GM18870 (cell line): Measurements from ENCODE around the gene RFX8.
"Not testable (repeated sequence)": the region's sequence is repeated elsewhere in the genome, so short reads cannot be mapped to it uniquely, and the experiment has no call there.

Experiments
- ATAC-seq: cut with Tn5 transposase; IDR thresholded peaks from one replicate; pipeline ENCODE4 v1.9.1; 2021; ENCODE audit warnings: moderate library complexity; ENCODE audit not compliant: unreplicated experiment

RFX8 gene

DNA sequence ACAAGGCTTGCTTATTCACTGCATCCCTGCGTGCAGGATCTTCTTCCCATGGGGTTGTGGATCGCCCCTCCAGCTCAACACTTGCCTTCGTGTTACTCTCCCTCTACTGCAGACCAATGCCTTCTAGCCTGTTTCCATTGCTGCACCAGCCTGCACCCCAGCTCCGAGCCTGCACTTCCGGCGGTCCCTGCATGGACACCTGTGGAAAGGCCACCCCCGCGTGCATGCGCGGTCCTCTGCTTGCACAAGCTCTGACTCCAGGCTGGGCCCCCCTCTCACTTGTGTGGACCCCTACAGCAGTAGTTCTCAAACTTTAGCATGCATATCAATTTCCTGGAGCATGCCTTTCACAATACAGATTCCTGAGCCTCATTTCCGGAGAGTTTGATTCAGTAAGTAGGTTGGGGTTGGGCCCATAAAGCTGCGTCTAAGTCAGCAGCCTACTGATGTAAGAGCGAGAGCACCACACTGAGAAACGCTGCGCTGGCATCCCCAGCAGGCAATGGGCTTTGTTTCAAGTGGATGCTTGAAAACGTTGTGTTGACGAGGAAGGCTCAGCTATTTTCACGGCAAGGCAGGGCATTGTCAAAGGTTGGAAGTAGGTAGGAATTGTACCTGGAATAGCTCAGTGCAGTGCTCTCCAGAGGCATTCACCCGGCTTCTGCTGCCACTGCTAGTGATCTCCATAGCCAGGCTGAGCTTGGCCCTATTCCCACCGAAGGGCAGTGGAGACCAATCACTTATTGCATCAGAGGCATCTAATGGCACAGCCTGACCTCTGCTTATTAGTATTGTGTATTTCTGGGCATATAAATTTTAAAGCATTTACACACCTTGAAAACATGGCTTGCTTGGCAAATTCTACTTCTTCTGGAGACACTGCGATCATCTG lies 120.2 kb downstream of the RFX8 start:
- no peak for ATAC-seq

DNA sequence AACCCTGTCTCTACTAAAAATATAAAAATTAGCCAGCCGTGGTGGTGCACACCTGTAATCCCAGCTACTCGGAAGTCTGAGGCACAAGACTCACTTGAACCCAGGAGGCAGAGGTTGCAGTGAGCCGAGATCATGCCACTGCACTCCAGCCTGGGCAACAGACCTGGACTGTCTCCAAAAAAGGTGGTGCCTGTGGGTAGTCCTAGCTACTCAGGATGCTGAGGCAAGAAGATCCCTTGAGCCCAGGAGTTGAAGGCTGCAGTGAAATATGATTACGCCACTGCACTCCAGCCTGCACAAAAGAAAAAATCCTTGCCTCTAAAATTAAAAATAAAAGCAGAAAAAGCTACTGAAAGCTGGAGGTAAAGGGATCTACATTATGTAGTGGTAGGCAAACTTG lies 122.3 kb downstream of the RFX8 start:
- ATAC-seq = not testable (repeated sequence)

DNA sequence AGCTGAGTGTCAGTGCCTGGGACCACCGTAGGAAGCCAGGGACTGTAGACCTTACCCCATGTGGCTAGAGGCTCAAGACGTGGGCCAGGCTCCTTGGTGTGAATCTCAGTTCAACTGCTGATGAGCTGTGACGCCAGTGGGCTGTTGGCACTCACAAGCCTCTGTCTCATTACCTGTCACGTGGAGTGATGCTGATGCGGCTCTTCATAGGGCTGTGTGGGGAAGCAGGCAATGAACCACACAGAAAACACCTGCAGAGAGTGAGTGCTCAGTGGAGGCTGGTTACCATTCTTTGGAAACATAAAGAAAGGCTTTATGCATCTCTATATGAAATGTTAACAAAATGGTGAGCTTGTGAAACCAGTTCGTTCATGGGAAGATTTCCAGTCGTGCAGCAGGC lies 123.7 kb downstream of the RFX8 start:
- no peak for ATAC-seq

DNA sequence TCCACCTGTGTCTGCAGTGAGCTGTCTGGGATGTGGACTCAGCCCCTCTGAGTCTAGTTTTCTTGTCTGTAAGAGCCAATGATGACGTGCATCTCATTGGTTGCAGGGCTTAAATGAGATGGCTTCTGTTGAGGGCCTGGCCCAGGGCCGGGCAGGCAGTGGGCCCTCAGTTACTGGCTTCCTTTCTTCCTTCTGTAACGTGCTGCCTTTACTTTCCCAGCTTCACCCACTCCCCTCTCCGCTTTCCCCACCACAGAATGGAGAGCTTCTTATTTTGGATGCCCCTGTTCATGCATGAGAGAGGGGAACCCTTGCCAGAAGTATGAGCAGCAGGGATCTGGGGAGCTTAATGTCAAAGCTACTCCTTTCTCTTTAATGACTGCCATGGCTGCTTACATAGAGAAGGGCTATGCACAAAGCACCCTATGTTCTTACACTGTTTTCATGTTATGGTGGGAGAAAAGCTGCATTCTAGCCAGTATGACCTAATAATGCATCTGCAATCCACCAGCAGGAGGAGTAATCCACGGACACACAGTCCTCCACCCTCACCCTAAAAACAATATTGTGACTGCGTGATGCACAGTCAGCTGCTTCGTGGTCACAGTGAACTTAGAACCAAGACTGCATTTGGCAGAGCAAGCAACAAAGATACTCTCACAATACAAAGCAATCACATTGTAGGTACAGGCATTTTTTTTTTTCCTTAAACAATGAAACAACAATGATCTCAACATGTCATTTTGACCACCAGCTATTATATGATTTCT lies 124.8 kb downstream of the RFX8 start:
- ATAC-seq = no peak

DNA sequence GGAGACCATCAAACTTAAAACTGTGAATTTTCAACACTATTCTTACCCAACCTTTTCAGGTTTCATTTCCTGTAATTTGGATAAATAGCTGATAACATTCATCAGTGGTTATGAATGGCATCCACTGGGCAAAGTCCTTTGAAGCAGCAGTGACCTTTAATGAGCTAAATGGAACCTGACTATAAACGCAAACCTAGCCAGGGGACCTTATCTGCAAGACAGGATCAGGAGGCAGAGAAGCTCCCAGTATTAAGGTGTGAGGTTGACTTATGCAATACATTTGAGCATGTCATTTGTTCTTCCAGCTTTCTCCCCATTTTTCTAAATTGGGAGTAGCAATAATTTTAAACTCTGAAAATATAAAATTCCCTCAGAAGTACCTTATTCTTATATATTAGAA lies 126.0 kb downstream of the RFX8 start:
- ATAC-seq = no peak
